ENCODE measurements around the gene PARK7.

PARK7 gene

GRCh38 chr1:7980984-7981383 lies 19.5 kb downstream of the PARK7 start:
- H3K4me3 ChIP-seq (ENCODE audit: low read depth, low read length), result no peak overlapping the region

- no peak overlapping the region for H3K4me3 ChIP-seq (ENCODE audit: low read depth, low read length)
Measured at GRCh38 chr1:7983086-7983778, 21.7 kb downstream of the PARK7 start.

- no peak overlapping the region for H3K4me3 ChIP-seq (ENCODE audit: low read depth, low read length)
Measured at GRCh38 chr1:7984811-7985210, 23.3 kb downstream of the PARK7 start.

GRCh38 chr1:7985851-7986612 lies 24.5 kb downstream of the PARK7 start:
- H3K4me3 ChIP-seq (ENCODE audit: low read depth, low read length), result no peak overlapping the region

GRCh38 chr1:7987528-7987927 lies 26.0 kb downstream of the PARK7 start:
- no peak overlapping the region for H3K4me3 ChIP-seq (ENCODE audit: low read depth, low read length)

DNA sequence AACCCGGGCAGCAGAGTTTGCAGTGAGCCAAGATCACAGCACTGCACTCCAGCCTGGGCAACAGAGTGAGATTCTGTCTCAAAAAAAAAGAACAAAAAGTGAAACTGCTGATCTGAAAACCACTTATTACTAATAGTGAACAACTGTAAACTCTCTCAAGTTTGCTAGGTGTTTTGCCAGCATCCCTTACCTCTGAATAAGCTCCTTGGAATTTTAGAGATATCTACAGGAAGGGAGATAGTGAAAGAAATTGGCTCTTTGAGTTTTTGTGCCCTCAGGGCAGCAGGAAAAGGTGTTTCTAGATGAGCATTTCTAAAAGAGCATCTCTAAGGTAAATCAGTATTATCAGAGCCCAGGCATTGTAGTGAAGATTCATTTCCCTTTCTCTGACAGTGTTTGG lies 27.1 kb downstream of the PARK7 start:
- no peak overlapping the region for H3K4me3 ChIP-seq (ENCODE audit: low read depth, low read length)

- H3K4me3 ChIP-seq (ENCODE audit: low read depth, low read length), result no peak overlapping the region
Measured at GRCh38 chr1:7989762-7990428, 28.4 kb downstream of the PARK7 start.

GRCh38 chr1:7991504-7992440 lies 30.3 kb downstream of the PARK7 start:
- H3K4me3 ChIP-seq (ENCODE audit: low read depth, low read length), result no peak overlapping the region

DNA sequence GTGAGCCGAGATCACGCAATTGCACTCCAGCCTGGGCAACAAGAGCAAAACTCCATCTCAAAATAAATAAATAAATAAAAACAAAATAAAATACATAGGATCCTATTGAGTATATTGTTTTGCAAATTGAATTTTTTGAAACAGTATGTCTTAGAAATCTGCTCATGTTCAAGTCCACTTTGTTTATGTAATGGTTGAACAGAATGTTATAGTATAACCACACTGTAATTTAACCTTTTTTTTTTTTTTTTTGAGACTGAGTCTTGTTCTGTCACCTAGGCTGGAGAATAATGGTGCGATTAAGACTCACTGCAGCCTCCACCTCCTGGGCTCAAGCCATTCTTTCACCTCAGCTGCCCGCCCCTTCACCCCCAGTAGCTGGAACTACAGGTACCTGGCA lies 31.4 kb downstream of the PARK7 start:
- no peak overlapping the region for H3K4me3 ChIP-seq (ENCODE audit: low read depth, low read length)

DNA sequence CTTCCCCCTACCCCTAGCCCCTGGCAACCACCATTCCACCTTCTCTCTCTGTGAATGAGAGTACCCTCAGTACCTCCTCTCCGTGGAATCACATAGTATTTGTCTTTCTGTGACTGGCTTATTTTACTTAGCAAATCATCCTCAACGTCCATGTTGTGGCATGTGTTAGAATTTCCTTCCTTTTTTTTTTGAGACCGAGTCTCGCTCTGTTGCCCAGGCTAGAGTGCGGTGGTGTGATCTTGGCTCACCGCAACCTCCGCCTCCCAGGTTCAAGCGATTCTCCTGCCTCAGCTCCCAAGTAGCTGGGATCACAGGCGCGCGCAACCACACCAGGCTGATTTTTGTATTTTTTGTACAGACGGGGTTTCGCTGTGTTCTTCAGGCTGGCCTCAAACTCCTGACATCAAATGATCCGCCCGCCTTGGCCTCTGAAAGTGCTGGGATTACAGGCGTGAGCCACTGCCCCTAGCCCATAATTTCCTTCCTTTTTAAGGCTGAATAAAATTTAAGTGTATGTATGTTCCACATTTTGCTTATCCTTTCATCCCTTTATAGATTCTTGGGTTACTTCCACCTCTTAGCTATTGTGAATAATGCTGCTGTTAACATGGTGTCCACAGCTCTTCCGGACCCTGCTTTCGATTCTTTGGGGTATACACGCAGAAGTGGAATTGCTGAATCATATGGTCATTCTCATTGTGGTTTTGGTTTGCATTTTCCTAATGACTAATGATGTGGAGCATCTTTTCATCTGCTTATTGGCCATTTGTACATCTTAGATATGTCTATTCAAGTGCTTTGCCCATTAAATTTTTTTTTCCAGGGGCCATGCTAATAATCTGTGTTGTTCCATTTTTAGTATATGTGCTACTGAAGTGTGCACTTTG lies 32.3 kb downstream of the PARK7 start:
- no peak overlapping the region for H3K4me3 ChIP-seq (ENCODE audit: low read depth, low read length)

DNA sequence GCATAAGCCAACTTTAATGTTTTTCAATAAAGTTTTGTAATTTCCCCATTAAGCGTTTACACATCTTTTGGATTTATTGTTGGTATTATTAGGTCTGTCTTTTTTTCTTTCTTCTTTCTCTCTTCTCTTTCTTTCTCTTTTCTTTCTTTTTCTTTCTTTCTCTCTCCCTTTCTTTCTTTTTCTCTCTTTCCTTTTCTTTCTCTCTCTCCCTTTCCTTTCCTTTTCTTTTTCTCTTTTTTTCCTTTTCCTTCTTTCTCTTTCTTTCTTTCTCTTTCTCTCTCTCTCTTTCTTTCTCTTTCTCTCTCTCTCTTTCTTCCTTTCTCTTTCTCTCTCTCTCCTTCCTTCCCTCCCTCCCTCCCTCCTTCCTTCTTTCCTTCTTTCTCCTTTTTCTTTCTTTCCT lies 33.3 kb downstream of the PARK7 start:
- H3K4me3 ChIP-seq (ENCODE audit: low read depth, low read length), result no peak overlapping the region

- H3K4me3 ChIP-seq (ENCODE audit: low read depth, low read length), result no peak overlapping the region
Measured at GRCh38 chr1:7995437-7995836, 33.9 kb downstream of the PARK7 start.

DNA sequence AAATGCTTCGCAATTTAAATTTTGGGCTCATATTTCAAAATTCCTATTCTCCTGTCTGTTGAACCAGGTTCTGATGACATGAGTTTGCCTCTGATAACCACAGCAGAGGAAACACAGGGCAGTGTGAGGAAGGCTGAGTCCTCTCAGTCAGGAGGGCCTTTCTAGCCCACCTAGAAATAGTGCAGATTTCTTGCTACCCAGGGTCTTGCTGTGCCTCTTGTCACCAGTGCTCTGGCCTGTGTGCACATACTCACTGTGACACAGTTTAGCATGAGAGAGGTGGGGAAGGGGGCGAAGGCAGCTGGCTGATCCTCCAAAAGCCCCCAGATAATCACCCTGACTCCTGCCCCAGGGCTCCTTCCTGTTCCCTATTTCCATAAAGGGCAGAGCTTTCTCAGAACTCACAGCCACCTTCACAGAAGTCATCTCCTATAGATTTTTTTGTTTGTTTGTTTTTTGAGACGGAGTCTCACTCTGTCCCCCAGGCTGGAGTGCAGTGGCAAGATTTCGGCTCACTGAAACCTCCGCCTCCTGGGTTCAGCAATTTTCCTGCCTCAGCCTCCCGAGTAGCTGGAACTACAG lies 40.9 kb downstream of the PARK7 start:
- H3K4me3 ChIP-seq (ENCODE audit: low read depth, low read length), result no peak overlapping the region

DNA sequence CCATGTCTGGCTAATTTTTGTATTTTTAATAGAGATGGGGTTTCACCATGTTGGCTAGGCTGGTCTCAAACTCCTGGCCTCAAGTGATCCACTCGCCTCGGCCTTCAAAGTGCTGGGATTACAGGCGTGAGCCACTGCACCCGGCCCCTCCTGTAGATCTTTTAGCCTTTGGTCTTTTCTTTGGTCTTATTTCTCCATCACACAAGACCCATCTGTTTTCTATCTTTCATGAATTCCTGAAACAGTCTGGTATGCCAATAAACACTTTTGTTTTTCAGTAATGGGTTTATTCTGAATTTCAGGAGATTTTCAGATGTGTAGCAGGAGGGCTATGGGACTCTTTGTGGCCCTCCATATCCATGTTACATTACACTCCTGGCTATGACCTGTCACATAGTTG lies 41.4 kb downstream of the PARK7 start:
- H3K4me3 ChIP-seq (ENCODE audit: low read depth, low read length), result no peak overlapping the region

DNA sequence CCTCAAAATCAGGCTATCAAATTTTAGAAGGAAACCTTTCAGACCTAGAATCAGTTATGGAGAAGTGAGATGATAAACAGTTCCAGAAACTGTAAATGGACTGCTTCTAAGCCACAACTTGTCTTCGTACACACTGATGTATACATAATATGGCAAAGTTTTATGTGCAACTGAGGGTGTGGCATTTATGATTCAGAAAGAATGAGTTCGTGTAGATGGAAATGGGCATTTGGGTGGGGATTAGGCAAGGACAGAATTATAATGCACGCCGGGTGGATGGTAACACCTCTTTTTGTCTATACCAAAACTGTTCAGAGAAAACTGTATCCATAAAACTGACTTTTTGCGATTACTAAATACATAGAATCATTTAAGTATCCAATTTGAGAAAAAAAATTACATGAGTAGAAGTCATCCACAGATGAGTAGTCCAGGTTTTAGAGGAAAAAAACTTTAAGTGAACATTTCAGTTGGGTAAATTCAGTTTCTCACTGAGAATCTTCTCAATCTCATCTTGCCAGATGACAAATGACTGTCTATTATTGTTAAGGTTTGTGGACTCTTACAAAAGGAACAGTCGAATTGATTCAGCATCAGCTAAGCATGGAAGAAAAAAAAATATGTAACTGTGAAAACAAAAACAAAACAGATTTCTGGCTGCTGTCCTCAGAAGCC lies 42.1 kb downstream of the PARK7 start:
- H3K4me3 ChIP-seq (ENCODE audit: low read depth, low read length), result no peak overlapping the region

DNA sequence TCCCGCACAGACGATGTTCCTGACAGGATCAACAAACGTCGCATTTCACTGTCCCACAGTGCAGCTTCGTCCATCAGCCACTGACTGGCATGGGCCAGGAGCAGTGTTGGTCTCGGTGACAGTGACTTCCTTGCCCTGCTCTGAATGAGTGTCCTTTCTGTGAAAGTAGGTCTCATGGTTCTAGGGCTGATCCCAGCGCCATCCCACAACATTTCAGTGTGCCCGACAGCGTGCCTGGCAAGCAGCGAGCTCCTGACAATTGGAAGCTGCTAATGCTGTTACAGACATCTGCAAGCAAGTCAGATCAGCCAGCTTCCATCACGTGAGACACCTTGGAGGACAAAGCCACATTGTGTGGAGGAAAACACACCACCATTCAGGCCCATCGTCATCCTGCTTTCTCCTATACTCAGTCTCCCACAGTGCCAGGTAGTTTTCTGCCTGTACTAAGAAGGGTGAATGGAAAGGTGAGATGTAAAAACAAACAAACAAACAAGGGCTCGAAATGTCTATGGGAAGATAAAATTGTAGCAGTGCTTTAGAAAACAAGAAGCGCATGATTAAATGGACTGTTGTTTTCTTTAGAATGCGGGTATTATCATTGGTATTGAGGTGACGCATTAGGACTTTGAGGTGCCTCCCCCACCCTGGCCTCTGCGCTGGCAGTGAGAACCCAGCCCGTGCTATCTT lies 42.7 kb downstream of the PARK7 start:
- no peak overlapping the region for H3K4me3 ChIP-seq (ENCODE audit: low read depth, low read length)

DNA sequence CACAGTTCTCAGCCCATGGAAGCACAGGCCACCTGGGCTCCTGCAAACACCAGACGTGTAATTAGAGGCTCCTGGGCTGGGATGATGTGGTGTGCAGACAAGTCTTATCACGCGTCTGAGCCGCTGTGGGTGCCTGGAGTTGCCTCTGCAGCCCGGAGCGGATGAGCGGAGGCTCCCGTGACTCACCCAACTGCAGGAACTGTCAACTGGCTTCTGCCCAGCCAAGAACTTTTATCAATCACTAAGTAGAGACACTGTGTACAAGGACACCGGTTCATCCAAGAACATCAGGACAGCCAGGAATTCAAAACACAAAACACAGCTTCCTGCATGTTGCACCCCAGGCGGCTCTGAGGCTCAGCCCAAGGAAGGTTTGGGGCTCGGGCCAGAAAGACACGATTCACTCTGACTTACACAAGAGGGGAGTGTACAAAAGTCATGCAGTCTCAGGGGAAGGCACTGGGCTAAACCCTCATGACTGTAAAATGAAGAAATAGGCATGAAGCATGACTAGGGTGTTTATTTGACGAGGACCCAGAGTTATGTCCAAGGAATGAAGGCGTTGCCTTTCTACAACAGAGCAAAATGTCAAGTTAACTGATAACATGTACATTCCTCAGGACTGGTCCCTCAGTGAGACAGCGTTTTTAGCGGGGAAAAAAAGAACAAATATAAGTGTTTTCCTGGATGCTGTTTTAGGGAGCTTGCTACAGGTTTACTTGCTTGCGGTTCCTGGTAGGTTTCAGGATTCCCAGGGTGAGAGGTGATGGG lies 43.5 kb downstream of the PARK7 start:
- H3K4me3 ChIP-seq (ENCODE audit: low read depth, low read length), result no peak overlapping the region

All from iPS-11a (cell line).